ENCODE results near the gene DPYD. TPM values are rescaled to one million over a fixed set of nuclear protein-coding genes. Genes with fewer than 3 reads are reported as not detected.

Gene DPYD
- total RNA-seq, 1 experiment from 2014 or later, result 0.46 TPM

DNA sequence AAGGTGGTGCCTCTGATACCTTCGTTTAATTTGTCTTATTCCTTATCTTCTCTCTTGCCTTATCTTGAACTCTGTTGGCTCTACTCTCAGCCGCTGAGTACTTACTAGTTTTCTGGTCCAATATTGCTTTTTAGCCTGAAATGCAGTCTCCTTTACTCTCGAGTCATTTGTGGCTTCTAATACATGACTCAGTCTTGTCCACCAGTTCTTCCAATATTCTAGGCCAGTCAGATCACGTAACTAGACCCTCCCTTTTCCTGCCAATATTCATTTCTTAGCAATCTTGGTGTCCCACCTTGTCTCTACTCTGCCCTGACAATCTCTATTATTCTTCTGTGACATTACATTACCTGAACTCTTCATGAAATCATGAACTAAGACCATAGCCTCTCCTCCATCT, 555.8 kb downstream of the DPYD start:
- Mint-ChIP-seq H3K27ac (no peak overlapping the region), H3K27me3 (ENCODE audit: low read depth) (no peaks in the 10 kb centered on the region), H3K9me3 (no peaks in the 10 kb centered on the region), H3K4me3 (no peak overlapping the region), H3K36me3 (no peaks in the 10 kb centered on the region), H3K4me1 (0 out of 2 replicates have a peak, but pooled peaks cover 4% of the 10 kb centered on the region)
- TF ChIP-seq, protein P1, sequence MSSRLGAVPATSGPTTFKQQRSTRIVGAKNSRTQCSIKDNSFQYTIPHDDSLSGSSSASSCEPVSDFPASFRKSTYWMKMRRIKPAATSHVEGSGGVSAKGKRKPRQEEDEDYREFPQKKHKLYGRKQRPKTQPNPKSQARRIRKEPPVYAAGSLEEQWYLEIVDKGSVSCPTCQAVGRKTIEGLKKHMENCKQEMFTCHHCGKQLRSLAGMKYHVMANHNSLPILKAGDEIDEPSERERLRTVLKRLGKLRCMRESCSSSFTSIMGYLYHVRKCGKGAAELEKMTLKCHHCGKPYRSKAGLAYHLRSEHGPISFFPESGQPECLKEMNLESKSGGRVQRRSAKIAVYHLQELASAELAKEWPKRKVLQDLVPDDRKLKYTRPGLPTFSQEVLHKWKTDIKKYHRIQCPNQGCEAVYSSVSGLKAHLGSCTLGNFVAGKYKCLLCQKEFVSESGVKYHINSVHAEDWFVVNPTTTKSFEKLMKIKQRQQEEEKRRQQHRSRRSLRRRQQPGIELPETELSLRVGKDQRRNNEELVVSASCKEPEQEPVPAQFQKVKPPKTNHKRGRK (CRISPR knock-in tag; IDR thresholded peaks at IDR 0.05; ENCODE audit: borderline replicate concordance), result no peak
- no peak for TF ChIP-seq ZNF396 (CRISPR knock-in tag; IDR thresholded peaks at IDR 0.05; ENCODE audit: borderline replicate concordance)
- no peak for TF ChIP-seq NR1H2 (CRISPR knock-in tag; IDR thresholded peaks at IDR 0.05)
- no peak for TF ChIP-seq SMAD4 (CRISPR knock-in tag; IDR thresholded peaks at IDR 0.05)
- TF ChIP-seq TP53 (CRISPR knock-in tag; IDR thresholded peaks at IDR 0.05), result no peak
- TF ChIP-seq ATF6 (CRISPR knock-in tag; IDR thresholded peaks at IDR 0.05), result no peak
- no peak for TF ChIP-seq RORB (CRISPR knock-in tag; IDR thresholded peaks at IDR 0.05)
- no peak for TF ChIP-seq TCF7 (CRISPR knock-in tag; IDR thresholded peaks at IDR 0.05; ENCODE audit: low read depth)
- no peak for TF ChIP-seq CREB1 (CRISPR knock-in tag; IDR thresholded peaks at IDR 0.05)
- TF ChIP-seq TEAD1 (CRISPR knock-in tag; IDR thresholded peaks at IDR 0.05), result no peak
- POLR2A ChIA-PET, result no interaction called here
- DNase-seq (ENCODE audit: low spot score) (no peak), ATAC-seq (no peak)
- CTCF ChIA-PET, result no interaction called here

- POLR2A ChIA-PET, result no interaction called here
- no peak overlapping the region for H3K4me3 Mint-ChIP-seq
- no peak for ATAC-seq
Measured at GRCh38 chr1:97364086-97364485, 556.7 kb downstream of the DPYD start.

More at GRCh38 chr1:97364086-97364485, 556.7 kb downstream of the DPYD start:
- Mint-ChIP-seq H3K27ac (no peak overlapping the region), H3K27me3 (ENCODE audit: low read depth) (no peaks in the 10 kb centered on the region), H3K4me1 (0 out of 2 replicates have a peak, but pooled peaks cover 4% of the 10 kb centered on the region), H3K9me3 (peaks cover 3% of the 10 kb centered on the region), H3K36me3 (no peaks in the 10 kb centered on the region)
- no peak for DNase-seq (ENCODE audit: low spot score)
- TF ChIP-seq, protein P2, sequence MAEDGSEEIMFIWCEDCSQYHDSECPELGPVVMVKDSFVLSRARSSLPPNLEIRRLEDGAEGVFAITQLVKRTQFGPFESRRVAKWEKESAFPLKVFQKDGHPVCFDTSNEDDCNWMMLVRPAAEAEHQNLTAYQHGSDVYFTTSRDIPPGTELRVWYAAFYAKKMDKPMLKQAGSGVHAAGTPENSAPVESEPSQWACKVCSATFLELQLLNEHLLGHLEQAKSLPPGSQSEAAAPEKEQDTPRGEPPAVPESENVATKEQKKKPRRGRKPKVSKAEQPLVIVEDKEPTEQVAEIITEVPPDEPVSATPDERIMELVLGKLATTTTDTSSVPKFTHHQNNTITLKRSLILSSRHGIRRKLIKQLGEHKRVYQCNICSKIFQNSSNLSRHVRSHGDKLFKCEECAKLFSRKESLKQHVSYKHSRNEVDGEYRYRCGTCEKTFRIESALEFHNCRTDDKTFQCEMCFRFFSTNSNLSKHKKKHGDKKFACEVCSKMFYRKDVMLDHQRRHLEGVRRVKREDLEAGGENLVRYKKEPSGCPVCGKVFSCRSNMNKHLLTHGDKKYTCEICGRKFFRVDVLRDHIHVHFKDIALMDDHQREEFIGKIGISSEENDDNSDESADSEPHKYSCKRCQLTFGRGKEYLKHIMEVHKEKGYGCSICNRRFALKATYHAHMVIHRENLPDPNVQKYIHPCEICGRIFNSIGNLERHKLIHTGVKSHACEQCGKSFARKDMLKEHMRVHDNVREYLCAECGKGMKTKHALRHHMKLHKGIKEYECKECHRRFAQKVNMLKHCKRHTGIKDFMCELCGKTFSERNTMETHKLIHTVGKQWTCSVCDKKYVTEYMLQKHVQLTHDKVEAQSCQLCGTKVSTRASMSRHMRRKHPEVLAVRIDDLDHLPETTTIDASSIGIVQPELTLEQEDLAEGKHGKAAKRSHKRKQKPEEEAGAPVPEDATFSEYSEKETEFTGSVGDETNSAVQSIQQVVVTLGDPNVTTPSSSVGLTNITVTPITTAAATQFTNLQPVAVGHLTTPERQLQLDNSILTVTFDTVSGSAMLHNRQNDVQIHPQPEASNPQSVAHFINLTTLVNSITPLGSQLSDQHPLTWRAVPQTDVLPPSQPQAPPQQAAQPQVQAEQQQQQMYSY (CRISPR knock-in tag; IDR thresholded peaks at IDR 0.05), result no peak
- TF ChIP-seq, protein P3, sequence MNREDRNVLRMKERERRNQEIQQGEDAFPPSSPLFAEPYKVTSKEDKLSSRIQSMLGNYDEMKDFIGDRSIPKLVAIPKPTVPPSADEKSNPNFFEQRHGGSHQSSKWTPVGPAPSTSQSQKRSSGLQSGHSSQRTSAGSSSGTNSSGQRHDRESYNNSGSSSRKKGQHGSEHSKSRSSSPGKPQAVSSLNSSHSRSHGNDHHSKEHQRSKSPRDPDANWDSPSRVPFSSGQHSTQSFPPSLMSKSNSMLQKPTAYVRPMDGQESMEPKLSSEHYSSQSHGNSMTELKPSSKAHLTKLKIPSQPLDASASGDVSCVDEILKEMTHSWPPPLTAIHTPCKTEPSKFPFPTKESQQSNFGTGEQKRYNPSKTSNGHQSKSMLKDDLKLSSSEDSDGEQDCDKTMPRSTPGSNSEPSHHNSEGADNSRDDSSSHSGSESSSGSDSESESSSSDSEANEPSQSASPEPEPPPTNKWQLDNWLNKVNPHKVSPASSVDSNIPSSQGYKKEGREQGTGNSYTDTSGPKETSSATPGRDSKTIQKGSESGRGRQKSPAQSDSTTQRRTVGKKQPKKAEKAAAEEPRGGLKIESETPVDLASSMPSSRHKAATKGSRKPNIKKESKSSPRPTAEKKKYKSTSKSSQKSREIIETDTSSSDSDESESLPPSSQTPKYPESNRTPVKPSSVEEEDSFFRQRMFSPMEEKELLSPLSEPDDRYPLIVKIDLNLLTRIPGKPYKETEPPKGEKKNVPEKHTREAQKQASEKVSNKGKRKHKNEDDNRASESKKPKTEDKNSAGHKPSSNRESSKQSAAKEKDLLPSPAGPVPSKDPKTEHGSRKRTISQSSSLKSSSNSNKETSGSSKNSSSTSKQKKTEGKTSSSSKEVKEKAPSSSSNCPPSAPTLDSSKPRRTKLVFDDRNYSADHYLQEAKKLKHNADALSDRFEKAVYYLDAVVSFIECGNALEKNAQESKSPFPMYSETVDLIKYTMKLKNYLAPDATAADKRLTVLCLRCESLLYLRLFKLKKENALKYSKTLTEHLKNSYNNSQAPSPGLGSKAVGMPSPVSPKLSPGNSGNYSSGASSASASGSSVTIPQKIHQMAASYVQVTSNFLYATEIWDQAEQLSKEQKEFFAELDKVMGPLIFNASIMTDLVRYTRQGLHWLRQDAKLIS (CRISPR knock-in tag; IDR thresholded peaks at IDR 0.05; ENCODE audit: borderline replicate concordance), result no peak
- TF ChIP-seq RELA (CRISPR knock-in tag; IDR thresholded peaks at IDR 0.05; ENCODE audit: borderline replicate concordance), result no peak
- TF ChIP-seq ZBTB43 (CRISPR knock-in tag; IDR thresholded peaks at IDR 0.05), result no peak
- TF ChIP-seq, protein P4, sequence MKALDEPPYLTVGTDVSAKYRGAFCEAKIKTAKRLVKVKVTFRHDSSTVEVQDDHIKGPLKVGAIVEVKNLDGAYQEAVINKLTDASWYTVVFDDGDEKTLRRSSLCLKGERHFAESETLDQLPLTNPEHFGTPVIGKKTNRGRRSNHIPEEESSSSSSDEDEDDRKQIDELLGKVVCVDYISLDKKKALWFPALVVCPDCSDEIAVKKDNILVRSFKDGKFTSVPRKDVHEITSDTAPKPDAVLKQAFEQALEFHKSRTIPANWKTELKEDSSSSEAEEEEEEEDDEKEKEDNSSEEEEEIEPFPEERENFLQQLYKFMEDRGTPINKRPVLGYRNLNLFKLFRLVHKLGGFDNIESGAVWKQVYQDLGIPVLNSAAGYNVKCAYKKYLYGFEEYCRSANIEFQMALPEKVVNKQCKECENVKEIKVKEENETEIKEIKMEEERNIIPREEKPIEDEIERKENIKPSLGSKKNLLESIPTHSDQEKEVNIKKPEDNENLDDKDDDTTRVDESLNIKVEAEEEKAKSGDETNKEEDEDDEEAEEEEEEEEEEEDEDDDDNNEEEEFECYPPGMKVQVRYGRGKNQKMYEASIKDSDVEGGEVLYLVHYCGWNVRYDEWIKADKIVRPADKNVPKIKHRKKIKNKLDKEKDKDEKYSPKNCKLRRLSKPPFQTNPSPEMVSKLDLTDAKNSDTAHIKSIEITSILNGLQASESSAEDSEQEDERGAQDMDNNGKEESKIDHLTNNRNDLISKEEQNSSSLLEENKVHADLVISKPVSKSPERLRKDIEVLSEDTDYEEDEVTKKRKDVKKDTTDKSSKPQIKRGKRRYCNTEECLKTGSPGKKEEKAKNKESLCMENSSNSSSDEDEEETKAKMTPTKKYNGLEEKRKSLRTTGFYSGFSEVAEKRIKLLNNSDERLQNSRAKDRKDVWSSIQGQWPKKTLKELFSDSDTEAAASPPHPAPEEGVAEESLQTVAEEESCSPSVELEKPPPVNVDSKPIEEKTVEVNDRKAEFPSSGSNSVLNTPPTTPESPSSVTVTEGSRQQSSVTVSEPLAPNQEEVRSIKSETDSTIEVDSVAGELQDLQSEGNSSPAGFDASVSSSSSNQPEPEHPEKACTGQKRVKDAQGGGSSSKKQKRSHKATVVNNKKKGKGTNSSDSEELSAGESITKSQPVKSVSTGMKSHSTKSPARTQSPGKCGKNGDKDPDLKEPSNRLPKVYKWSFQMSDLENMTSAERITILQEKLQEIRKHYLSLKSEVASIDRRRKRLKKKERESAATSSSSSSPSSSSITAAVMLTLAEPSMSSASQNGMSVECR (CRISPR knock-in tag; IDR thresholded peaks at IDR 0.05; ENCODE audit: borderline replicate concordance), result no peak
- CTCF ChIA-PET, result no interaction called here

Measured in WTC11 (cell line).